Measurements from ENCODE around the gene MCF2L2.
A peak's percentile ranks its signal among the peaks of the same experiment; 100 is the strongest.

MCF2L2 gene

DNA sequence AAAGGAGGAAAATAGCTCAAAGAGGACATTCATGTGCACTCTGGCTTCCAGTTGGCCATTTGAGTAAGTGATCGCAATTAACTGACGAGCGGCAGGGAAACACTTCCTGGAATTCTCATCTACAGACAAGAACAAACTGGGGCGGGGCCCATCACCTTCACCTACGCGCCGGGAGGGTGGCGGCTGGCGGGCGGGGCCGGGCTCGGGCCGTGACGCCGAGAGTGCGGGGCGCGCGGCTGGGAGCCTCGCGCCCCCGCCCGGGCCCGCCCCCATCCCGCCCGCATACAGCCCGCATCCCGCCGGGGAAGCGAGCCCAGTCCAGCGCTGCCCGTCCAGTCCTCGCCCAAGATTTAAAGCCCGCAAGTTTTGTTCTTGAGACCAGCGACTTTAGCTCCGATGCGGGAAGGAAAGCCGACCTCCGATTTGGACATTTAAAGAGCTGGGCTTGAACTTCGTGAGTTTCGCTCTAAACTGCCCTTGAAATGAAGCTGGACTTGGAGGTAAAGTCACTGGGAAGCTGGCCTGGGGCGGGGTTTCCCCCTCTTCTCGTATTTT lies 175.4 kb downstream of the MCF2L2 start, which contains the start of gene B3GNT5:
Gene B3GNT5, plus strand, starts transcription at position 281 of the 555 bp plus-strand sequence. CDS start 16,546 bp downstream, outside the sequence.
- peak; percentile 16 for DNase-seq (ENCODE audit: extremely low spot score)
- CTCF ChIA-PET = no interaction called here
- TF ChIP-seq NFRKB (IDR thresholded peaks at IDR 0.05) (no peak), BHLHE40 (IDR thresholded peaks at IDR 0.05; ENCODE audit: borderline replicate concordance) (no peak), SP1 (IDR thresholded peaks at IDR 0.05) (no peak), ZNF384 (IDR thresholded peaks at IDR 0.05) (no peak), ARNT (IDR thresholded peaks at IDR 0.05) (no peak), ELF4 (IDR thresholded peaks at IDR 0.05) (no peak), CTBP1 (IDR thresholded peaks at IDR 0.05; ENCODE audit: borderline replicate concordance) (no peak), HDGF (IDR thresholded peaks at IDR 0.05; ENCODE audit: borderline replicate concordance) (no peak), SUZ12 (IDR thresholded peaks at IDR 0.05) (no peak), LEF1 (IDR thresholded peaks at IDR 0.05; ENCODE audit: borderline replicate concordance) (no peak), FOXK2 (IDR thresholded peaks at IDR 0.05) (no peak), TARDBP (IDR thresholded peaks at IDR 0.05) (no peak), FOXM1 (IDR thresholded peaks at IDR 0.05; ENCODE audit: borderline replicate concordance) (no peak), FOXA1 (IDR thresholded peaks at IDR 0.05) (no peak), L3MBTL2 (conservative IDR thresholded peaks at IDR 0.05) (no peak)
- TF ChIP-seq, protein P1, sequence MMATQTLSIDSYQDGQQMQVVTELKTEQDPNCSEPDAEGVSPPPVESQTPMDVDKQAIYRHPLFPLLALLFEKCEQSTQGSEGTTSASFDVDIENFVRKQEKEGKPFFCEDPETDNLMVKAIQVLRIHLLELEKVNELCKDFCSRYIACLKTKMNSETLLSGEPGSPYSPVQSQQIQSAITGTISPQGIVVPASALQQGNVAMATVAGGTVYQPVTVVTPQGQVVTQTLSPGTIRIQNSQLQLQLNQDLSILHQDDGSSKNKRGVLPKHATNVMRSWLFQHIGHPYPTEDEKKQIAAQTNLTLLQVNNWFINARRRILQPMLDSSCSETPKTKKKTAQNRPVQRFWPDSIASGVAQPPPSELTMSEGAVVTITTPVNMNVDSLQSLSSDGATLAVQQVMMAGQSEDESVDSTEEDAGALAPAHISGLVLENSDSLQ (IDR thresholded peaks at IDR 0.05) = no peak
- POLR2A ChIA-PET = interaction anchor here (0.7 kb wide), 1 partner anchor 129 kb away, joined by 3 read pairs; no protein-coding TSS in a partner anchor

DNA sequence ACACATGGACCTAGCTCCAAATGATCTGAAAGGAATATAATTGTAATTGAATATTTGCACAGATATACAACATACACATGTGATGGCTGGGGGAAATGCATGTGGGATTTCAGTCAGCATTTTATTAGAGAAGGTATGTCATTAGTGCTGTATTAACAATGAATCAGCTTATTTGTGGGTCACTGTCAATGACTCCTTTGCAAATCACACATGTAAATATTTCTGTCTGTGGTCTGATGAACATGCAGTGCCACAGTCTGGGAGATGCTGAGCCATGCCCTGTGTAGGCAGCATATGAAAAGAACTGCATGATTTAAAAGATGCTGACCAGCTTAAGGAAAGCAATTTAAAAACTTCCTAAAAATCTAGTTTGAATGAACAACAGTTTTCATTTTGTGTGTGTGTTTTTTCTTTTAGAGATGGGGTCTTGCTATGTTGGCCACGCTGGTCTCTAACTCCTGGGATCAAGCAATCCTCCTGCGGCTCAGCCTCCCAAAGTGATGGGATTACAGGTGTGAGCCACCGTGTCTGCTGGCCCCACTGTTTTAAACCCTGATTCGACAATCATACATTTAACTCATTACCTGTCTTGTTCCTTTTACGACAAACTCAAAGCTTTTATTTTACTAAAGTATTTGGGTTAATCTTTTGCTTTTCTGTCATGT lies 176.2 kb downstream of the MCF2L2 start:
- TF ChIP-seq ELF4 (IDR thresholded peaks at IDR 0.05) (no peak), BHLHE40 (IDR thresholded peaks at IDR 0.05; ENCODE audit: borderline replicate concordance) (no peak), ZNF384 (IDR thresholded peaks at IDR 0.05) (no peak), FOXK2 (IDR thresholded peaks at IDR 0.05) (no peak)
- ChIA-PET POLR2A (no interaction called here), CTCF (no interaction called here)
- no peak for DNase-seq (ENCODE audit: extremely low spot score)

DNA sequence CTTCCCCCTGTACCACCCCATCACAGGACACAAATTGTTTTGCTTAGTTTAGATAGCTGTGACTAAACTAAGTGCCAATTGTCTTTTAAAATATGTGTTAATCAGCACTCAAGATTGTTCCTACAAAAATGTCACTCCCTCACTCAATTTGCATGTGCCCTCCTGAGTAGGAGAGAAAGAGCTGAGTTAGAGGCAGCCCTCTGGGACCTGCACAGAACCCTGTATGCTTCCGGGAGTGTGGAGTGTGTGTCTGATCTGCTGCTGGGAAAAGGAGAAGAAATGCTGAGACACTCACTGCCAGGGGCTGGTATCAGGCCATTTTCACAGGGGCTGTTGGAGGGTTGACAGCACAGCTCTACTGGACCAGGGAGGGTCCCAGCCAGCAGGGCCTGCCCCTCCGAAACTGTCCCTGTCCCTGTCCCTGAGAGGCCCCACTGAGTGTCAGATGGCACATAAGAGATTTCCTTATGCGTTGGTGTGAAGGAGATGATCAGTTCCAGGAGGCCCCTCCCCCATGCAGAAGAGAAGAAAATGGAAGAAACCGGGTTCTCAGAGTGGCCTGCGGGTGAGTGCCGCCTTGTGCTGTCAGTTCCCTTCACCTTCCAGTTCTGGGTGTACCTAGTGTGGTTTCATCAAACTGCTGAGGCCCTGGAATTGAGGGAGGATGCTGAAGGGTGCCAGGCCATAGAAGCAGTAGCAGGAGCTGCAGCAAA lies 179.3 kb downstream of the MCF2L2 start:
- POLR2A ChIA-PET = no interaction called here
- TF ChIP-seq LEF1 (IDR thresholded peaks at IDR 0.05; ENCODE audit: borderline replicate concordance) (no peak), SP1 (IDR thresholded peaks at IDR 0.05) (no peak), CTBP1 (IDR thresholded peaks at IDR 0.05; ENCODE audit: borderline replicate concordance) (no peak), FOXA1 (IDR thresholded peaks at IDR 0.05) (no peak), SUZ12 (IDR thresholded peaks at IDR 0.05) (no peak), ARNT (IDR thresholded peaks at IDR 0.05) (no peak), TARDBP (IDR thresholded peaks at IDR 0.05) (no peak), ELF4 (IDR thresholded peaks at IDR 0.05) (no peak), NFRKB (IDR thresholded peaks at IDR 0.05) (no peak), FOXM1 (IDR thresholded peaks at IDR 0.05; ENCODE audit: borderline replicate concordance) (no peak), L3MBTL2 (conservative IDR thresholded peaks at IDR 0.05) (no peak)
- DNase-seq (ENCODE audit: extremely low spot score) = no peak
- CTCF ChIA-PET = no interaction called here

DNA sequence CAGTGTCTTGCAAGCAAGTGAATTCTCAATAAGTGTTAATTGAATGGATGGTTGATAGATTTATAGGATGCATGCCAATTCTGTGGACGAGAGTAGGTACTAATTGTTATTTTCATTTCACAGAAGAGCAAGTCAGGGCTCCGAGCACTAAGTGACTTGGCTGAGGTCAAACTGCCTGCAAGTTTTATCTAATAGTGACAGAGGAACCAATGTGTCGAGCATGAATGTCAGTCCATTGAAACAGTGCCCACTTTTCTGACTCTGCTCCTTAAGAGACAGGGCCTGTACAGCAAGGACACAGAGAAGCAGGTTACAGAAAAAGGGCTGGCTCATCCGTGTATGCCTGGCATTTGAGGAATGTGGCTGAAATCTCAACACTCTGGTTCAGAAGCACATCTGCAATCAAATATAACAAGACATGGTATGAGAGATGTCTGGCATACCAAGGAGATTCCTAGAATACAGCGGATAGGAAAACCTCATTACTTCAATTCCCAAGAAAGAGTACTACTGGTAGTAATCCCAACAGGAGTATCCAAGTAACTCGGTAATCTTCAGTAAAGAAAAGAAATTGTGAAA lies 181.3 kb downstream of the MCF2L2 start:
- ChIA-PET POLR2A (no interaction called here), CTCF (no interaction called here)
- no peak for DNase-seq (ENCODE audit: extremely low spot score)

DNA sequence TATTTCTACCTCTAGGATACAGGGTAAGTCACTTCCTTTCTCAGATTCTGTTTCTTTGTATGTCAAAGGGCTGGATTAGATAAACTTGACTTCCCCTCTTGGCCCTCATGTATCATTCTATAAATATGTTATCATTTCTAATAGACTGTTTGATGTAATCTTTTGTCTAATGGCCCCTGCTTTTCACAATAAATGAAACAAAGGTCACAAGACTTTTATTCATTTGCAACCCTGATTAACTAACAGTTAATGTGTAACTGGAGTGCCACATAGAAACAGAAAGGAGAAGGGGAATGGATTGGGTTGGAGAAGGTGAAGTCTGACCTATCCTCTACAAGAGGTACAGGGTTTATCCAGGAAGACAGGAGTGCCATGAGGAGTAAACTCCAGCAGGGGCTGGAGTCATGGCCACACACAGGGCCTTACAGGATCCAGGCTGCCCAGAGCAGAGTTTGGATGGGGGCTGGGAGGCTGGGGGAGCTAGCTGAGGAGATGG lies 183.4 kb downstream of the MCF2L2 start:
- ChIA-PET CTCF (no interaction called here), POLR2A (no interaction called here)
- DNase-seq (ENCODE audit: extremely low spot score) = no peak
- TF ChIP-seq L3MBTL2 (conservative IDR thresholded peaks at IDR 0.05) (no peak), LEF1 (IDR thresholded peaks at IDR 0.05; ENCODE audit: borderline replicate concordance) (no peak), FOXK2 (IDR thresholded peaks at IDR 0.05) (no peak), ZNF384 (IDR thresholded peaks at IDR 0.05) (no peak)

More for the DNA sequence above, 181.3 kb downstream of the MCF2L2 start:
- TF ChIP-seq FOXM1 (IDR thresholded peaks at IDR 0.05; ENCODE audit: borderline replicate concordance) (no peak), TARDBP (IDR thresholded peaks at IDR 0.05) (no peak), ZNF384 (IDR thresholded peaks at IDR 0.05) (no peak), ELF4 (IDR thresholded peaks at IDR 0.05) (no peak), HDGF (IDR thresholded peaks at IDR 0.05; ENCODE audit: borderline replicate concordance) (no peak), CTBP1 (IDR thresholded peaks at IDR 0.05; ENCODE audit: borderline replicate concordance) (no peak), NFRKB (IDR thresholded peaks at IDR 0.05) (no peak), LEF1 (IDR thresholded peaks at IDR 0.05; ENCODE audit: borderline replicate concordance) (no peak), ARNT (IDR thresholded peaks at IDR 0.05) (no peak), FOXA1 (IDR thresholded peaks at IDR 0.05) (no peak), SUZ12 (IDR thresholded peaks at IDR 0.05) (no peak)
- TF ChIP-seq, protein P1 (IDR thresholded peaks at IDR 0.05) = no peak

DNA sequence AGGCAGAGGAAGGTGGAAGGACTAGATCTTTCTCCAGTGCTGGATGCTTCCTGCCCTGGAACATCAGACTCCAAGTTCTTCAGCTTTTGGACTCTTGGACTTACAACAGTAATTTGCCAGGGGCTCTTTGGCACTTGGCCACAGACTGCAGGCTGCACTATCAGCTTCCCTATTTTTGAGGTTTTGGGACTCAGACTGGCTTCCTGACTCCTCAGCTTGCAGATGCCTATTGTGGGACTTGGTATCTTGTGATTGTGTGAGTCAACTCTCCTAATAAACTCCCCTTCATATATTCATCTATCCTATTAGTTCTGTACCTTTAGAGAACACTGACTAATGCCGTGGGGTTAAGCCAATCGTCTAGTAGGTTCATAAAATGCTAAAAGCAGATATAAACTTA lies 184.2 kb downstream of the MCF2L2 start:
- no peak for DNase-seq (ENCODE audit: extremely low spot score)
- TF ChIP-seq TARDBP (IDR thresholded peaks at IDR 0.05) = no peak
- no peak for TF ChIP-seq LEF1 (IDR thresholded peaks at IDR 0.05; ENCODE audit: borderline replicate concordance)
- no peak for TF ChIP-seq ARNT (IDR thresholded peaks at IDR 0.05)
- TF ChIP-seq FOXA1 (IDR thresholded peaks at IDR 0.05) = no peak
- CTCF ChIA-PET = no interaction called here
- POLR2A ChIA-PET = no interaction called here

Measured in HEK293T (cell line).